ENCODE results near the gene CSH2.
"Not testable (repeated sequence)": the region's sequence is repeated elsewhere in the genome, so short reads cannot be mapped to it uniquely, and the experiment has no call there.

Gene CSH2

DNA sequence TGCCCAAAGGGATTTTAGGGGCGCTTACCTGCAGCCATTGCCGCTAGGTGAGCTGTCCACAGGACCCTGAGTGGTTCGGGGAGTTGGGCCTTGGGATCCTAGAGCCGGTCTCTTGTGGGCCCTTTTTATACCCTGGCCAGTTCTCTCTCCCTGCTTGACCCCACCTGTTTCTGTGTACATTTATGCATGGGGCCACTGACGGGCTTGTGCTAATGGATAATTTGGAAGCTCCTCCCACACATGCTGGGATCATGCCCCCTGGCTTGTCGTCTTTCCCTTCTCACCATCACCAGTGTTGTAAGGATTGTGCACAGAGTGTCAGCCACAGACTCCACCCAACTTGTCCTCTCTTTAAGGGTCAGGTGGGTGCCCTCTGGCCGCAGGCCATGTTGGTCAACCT, at the start of gene CSH2:
Gene CSH2 (minus strand): TSS at position 101 of the 400 bp plus-strand sequence. CDS start 63 bp downstream, at position 38.
- not testable (repeated sequence) for DNase-seq

DNA sequence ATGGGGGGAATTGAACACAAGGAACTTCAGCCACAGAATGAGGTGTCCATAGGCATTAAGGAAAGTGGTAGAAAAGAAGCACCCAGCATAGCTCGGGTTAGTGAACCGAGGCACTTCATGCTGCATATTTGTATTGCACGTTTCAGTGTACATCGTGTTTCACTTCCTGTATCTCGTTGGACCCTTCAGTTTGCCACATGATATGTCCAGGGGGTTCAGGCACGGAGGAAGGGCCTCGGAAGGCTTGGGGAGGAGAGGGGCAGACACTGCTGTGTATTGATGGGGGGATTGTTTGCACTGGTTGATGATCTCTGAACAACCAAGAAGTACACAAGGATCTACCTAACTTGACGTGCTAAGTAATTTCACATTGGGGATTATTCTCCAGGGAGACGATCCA, 48.9 kb upstream of the CSH2 start:
- not testable (repeated sequence) for DNase-seq

DNA sequence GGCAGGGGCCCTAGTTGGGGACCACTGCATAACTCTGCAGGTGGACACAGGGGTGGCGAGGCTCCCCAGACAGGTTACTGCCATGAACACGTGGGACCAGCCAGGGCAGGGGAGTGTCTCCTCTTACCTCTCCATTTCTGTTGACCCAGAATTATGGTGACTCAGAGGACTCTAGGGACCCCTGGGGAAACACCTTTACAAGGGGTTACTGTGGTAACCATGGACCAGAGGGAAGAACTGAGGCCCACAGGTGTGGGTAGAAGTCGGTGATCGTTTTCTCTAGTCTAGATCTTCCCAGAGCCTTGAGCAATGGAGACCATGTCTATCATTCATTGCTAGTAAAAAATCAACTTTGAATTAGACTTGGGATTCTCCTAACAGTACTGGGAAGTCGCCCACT, 47.3 kb upstream of the CSH2 start:
- DNase-seq, result not testable (repeated sequence)

DNA sequence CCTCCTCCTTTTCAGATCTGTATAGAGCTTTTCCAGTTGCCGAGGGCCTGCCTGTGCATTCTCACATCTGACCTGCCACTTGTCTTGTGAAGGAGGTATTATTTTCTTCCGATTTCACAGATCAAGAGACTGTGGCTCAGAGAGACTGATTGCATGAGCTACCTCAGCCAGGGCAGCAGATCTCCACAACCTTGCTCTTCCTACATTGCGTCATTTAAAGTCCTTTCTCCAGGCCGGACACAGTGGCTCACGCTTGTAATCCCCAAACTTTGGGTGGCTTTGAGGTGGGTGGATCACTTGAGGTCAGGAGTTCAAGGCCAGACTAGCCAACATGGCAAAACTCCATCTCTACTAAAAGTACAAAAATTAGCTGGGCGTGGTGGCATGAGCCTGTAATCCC, 46.6 kb upstream of the CSH2 start:
- not testable (repeated sequence) for DNase-seq

DNA sequence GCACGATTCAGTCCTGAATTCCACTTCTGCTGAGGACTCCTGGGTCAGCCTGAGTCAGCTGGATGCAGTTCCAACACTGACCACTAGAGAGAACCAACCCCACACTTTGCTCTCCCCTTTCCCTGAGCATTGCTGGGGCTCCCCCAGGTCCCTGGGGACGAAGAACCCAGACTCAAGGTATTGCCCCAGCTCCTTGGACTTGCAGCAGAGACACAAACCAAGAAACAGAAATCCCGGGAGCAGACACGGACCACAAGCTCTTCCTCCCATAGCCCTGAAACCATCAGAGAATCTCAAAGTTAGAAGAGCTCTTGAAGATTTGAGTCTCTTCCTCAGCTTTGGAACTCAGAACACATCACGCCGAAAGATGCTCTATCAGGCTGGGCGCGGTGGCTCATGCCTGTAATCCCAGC, 45.8 kb upstream of the CSH2 start:
- peak; percentile 69 for DNase-seq

DNA sequence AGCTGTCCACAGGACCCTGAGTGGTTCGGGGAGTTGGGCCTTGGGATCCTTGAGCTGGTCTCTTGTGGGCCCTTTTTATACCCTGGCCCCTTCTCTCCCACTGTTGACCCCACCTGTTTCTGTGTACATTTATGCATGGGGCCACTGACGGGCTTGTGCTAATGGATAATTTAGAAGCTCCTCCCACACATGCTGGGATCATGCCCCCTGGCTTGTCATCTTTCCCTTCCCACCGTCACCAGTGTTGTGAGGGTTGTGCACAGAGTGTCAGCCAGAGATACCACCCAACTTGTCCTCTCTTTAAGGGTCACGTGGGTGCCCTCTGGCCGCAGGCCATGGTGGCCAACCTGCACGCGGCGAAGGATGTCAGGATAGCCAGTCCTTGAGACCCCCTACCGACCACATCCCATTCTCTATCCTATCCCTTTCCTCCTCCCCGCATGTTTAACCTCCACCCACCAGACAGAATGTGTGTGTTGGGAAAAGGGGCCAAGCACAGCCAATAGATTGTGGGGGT, 45.4 kb upstream of the CSH2 start, which contains the start of gene GH1:
Gene GH1 (minus strand): TSS at position 51 of the 517 bp plus-strand sequence. CDS start 63 bp downstream, outside the sequence.
- DNase-seq, result not testable (repeated sequence)

DNA sequence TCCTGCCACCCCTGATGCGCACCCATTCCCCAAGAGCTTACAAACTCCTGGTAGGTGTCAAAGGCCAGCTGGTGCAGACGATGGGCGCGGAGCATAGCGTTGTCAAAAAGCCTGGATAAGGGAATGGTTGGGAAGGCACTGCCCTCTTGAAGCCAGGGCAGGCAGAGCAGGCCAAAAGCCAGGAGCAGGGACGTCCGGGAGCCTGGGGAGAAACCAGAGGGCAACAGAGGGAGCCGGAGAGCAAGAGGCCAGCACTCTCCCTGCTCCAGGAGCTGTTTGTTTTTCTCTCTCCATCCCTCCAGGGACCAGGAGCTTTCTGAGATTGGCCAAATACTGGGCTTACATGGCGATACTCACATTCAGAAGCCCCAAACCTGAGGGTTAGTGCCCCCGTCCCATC, 44.8 kb upstream of the CSH2 start:
- DNase-seq, result no peak

DNA sequence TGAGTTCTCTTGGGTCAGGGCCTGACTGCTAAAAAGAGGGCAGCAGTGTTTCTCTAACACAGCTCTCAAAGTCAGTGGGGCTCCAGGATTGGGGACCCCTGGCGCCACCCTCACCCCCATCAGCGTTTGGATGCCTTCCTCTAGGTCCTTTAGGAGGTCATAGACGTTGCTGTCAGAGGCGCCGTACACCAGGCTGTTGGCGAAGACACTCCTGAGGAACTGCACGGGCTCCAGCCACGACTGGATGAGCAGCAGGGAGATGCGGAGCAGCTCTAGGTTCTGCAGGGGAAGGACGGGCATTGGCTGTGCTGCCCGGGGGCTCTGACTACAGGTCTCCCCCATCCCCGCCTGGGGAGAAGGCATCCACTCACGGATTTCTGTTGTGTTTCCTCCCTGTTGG, 44.2 kb upstream of the CSH2 start:
- DNase-seq, result no peak

DNA sequence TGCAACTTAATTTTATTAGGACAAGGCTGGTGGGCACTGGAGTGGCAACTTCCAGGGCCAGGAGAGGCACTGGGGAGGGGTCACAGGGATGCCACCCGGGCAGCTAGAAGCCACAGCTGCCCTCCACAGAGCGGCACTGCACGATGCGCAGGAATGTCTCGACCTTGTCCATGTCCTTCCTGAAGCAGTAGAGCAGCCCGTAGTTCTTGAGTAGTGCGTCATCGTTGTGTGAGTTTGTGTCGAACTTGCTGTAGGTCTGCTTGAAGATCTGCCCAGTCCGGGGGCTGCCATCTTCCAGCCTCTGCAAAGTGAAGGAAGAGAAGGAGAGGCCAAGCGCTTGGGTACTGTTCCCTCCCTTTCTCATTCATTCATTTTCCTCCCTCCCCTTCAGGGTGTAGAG, 43.7 kb upstream of the CSH2 start:
- not testable (repeated sequence) for DNase-seq

DNA sequence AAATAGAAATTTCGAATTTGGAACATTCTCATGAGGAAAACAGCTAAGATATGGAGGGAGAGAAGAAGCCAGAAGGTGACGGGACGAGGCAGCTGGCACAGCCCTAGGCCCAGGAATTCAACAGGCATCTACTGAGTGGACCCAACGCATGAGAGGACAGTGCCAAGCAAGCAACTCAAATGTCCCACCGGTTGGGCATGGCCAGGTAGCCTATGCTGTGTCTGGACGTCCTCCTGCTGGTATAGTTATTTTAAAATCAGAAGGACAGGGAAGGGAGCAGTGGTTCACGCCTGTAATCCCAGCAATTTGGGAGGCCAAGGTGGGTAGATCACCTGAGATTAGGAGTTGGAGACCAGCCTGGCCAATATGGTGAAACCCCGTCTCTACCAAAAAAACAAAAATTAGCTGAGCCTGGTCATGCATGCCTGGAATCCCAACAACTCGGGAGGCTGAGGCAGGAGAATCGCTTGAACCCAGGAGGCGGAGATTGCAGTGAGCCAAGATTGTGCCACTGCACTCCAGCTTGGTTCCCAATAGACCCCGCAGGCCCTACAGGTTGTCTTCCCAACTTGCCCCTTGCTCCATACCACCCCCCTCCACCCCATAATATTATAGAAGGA, 43.2 kb upstream of the CSH2 start:
- no peak for DNase-seq

DNA sequence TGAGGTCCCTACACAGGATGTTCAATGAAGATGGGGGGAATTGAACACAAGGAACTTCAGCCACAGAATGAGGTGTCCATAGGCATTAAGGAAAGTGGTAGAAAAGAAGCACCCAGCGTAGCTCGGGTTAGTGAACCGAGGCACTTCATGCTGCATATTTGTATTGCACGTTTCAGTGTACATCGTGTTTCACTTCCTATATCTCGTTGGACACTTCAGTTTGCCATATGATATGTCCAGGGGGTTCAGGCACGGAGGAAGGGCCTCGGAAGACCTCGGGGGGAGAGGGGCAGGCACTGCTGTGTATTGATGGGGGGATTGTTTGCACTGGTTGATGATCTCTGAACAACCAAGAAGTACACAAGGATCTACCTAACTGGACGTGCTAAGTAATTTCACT, 42.3 kb upstream of the CSH2 start:
- not testable (repeated sequence) for DNase-seq

DNA sequence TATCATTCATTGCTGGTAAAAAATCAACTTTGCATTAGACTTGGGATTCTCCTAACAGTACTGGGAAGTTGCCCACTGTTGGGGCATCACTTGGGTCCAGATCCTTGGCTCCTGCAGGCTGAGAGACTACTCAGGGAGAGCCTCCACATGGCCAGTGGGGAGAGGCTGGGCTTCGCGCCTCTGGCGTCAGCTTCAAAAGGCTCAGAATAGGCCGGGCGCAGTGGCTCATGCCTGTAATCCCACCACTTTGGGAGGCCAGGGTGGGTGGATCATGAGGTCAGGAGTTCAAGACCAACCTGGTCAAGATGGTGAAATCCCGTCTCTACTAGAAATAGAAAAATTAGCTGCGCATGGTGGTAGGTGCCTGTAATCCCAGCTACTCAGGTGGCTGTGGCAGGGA, 41.0 kb upstream of the CSH2 start:
- DNase-seq, result no peak

DNA sequence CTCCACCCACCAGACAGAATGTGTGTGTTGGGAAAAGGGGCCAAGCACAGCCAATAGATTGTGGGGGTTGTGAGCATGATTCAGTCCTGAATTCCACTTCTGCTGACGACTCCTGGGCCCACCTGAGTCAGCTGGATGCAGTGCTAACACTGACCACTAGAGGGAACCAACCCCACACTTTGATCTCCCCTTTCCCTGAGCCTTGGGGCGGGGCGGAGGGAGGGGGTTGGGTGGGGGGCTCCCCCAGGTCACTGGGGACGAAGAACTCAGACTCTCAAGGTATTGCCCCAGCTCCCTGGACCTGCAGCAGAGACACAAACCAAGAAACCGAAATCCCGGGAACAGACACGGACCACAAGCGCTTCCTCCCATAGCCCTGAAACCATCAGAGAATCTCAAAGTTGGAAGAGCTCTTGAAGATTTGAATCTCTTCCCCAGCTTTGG, 38.2 kb upstream of the CSH2 start:
- peak; percentile 62 for DNase-seq

DNA sequence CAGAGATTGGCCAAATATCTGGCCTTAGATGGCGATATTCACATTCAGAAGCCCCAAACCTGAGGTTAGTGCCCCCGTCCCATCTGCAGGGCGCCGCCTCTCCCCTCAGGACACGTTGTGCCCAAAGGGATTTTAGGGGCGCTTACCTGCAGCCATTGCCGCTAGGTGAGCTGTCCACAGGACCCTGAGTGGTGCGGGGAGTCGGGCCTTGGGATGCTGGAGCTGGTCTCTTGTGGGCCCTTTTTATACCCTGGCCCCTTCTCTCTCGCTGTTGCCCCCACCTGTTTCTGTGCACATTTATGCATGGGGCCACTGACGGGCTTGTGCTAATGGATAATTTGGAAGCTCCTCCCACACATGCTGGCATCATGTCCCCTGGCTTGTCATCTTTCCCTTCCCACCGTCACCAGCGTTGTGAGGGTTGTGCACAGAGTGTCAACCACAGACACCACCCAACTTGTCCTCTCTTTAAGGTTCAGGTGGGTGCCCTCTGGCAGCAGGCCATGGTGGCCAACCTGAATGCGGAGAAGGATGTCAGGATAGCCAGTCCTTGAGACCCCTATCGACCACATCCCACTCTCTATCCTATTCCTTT, 37.7 kb upstream of the CSH2 start, which contains the start of gene CSHL1:
Gene CSHL1 (minus strand): TSS at position 218 of the 595 bp plus-strand sequence. CDS start 62 bp downstream, at position 156.
- no peak for DNase-seq

DNA sequence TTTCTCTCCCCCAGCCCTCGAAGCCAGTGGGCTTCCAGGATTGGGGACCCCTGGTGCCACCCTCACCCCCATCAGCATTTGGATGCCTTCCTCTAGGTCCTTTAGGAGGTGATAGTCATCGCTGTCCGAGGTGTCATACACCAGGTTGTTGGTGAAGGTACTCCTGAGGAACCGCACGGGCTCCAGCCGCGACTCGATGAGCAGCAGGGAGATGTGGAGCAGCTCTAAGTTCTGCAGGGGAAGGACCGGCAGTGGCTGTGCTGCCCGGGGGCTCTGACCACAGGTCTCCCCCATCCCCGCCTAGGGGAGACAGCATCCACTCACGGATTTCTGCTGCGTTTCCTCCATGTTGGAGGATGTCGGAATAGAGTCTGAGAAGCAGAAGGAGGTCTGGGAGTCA, 36.6 kb upstream of the CSH2 start:
- DNase-seq, result no peak

DNA sequence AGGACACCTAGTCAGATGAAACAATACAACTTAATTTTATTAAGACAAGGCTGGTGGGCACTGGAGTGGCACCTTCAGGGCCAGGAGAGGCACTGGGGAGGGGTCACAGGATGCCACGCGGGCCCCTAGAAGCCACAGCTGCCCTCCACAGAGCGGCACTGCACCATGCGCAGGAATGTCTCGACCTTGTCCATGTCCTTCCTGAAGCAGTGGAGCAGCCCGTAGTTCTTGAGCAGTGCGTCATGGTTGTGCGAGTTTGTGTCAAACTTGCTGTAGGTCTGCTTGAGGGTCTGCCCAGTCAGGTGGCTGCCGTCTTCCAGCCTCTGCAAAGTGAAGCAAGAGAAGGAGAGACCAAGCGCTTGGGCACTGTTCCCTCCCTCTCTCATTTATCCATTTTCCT, 36.1 kb upstream of the CSH2 start:
- DNase-seq, result not testable (repeated sequence)

DNA sequence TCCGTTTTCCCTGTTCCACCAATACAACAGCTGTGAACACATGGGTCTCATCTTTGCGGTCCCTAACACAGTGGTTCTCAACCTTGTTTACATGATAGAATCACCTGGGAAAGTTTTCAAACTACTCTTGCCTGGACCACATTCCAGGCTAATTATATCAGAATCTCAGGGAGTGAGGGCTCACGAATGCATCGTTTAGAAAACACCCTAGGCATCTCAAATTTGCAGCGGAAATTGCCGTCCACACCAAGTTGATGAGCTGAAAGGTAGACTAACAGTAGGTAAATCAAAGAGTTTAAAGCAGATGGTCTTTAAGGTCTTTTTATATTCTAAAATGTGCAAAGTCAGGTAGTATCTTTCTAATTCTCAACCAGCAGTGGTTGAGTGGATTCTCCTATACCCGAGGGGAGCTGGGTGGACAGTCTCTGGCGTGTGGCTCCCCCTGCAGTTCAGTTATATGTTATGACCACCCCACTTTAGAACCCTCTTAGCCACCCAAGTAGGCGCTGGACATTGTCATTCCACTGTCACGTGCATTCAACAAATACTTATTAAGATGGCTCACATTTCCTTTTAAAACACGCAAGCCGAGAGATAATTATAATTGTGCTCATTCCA, 33.8 kb upstream of the CSH2 start:
- not testable (repeated sequence) for DNase-seq

DNA sequence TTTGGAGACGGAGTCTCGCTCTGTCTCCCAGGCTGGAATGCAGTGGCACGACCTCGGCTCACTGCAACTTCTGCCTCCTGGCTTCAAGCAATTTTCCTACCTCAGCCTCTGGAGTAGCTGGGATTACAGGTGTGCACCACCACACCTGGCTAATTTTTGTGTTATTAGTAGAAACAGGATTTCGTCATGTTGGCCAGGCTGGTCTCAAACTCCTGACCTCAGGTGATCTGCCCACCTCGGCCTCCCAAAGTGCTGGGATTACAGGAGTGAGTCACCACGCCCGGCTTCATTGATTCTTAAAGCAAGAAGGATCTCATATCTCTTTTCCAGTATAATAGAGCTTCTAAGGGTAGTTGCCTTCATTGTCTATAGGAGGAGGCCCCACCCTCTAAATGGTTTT, 31.3 kb upstream of the CSH2 start:
- not testable (repeated sequence) for DNase-seq

DNA sequence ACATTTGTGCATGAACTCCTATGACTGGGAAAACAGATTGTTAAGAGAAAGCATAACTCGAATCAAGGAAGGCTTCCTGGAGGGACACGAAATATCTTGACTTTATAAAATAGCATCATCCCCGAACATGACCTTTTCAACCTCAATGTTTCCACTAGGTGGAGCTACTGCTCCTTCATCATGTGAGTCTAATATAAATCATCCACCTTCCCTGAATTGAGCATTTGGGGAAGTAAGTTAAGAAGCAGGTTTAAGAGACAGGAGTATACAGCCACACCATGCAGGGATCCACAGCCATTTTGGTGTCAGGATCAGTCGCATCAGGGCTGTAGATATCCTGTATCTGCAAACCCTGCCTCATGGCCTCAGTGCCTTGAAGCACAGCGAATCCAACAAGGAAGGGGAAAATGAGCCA, 30.3 kb upstream of the CSH2 start:
- not testable (repeated sequence) for DNase-seq

DNA sequence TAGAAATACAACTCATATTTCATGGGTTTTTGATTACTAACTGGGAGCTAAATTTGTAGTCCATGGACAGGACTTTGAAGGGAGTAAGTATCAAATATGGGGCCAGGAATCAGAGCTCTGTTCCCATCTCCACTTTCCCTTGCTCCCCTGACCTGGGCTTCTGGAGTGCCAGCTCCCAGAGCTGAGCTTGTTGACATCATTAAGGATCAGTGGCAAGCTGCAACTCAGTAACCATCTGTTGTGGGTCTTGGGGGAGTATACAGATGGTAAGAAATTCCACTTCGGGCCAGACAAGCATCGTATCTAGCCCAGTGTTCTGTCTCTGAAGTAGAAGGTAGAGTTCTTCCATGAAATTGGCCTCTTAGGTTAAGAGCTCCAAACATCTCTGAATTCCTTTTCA, 28.5 kb upstream of the CSH2 start:
- DNase-seq, result not testable (repeated sequence)

DNA sequence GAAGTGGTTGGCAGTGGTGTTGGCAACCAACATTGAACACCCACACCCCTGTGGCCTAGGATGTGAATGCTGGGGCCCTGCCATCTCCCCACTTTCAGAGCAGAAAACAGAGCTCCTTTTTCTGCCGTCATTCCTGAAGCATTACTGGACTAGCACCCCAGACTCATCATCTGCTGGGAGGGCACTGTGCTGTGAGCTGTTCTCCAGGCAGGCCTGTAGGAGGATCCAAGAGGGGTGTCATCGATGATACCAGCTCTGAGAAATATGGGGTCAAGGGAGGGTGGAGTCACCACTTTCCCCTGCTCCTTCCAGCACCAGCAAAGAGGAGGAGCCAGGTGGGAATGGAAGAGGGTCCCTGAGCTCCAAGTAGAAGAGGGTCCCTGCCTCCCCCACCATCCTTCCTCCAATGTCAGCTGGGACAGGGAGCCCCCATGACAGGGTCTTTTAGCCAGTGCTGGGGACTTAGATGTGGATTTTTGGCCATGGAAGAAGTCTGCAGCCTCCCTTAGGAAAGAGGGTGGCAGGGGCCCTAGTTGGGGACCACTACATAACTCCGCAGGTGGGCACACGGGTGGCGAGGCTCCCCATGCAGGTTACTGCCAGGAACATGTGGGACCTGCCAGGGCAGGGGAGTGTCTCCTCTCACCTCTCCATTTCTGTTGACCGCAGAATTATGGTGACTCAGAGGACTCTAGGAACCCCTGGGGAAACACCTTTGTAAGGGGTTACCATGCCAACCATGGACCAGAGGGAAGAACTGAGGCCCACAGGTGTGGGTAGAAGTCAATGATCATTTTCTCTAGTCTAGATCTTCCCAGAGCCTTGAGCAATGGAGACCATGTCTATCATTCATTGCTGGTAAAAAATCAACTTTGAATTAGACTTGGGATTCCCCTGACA, 25.7 kb upstream of the CSH2 start:
- DNase-seq, result not testable (repeated sequence)

DNA sequence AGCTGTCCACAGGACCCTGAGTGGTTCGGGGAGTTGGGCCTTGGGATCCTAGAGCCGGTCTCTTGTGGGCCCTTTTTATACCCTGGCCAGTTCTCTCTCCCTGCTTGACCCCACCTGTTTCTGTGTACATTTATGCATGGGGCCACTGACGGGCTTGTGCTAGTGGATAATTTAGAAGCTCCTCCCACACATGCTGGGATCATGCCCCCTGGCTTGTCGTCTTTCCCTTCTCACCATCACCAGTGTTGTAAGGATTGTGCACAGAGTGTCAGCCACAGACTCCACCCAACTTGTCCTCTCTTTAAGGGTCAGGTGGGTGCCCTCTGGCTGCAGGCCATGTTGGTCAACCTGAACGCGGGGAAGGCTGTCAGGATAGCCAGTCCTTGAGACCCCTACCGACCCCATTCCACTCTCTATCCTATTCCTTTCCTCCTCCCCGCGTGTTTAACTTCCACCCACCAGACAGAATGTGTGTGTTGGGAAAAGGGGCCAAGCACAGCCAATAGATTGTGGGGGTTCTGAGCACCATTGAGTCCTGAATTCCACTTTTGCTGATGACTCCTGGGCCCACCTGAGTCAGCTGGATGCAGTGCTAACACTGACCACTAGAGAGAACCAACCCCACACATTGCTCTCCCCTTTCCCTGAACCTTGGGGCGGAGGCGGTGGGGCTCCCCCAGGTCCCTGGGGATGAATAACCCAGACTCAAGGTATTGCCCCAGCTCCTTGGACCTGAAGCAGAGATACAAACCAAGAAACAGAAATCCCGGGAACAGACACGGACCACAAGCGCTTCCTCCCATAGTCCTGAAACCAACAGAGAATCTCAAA, 23.3 kb upstream of the CSH2 start, which contains the start of gene CSH1:
Gene CSH1 (minus strand): TSS at position 51 of the 831 bp plus-strand sequence. CDS start 63 bp downstream, outside the sequence.
- DNase-seq, result not testable (repeated sequence)

All from activated T-cell treated with anti-CD3 and anti-CD28 coated beads for 4 hours (primary cell).